ENCODE data around the gene CCDC159.

CCDC159 gene

GRCh38 chr19:11397089-11397610 lies 50.8 kb downstream of the CCDC159 start:
- no peak for DNase-seq

- DNase-seq: no peak
These were observed 53.3 kb downstream of the CCDC159 start for GRCh38 chr19:11399667-11400066.

GRCh38 chr19:11400798-11401197 lies 54.5 kb downstream of the CCDC159 start:
- no peak for DNase-seq

GRCh38 chr19:11401808-11402543 lies 55.7 kb downstream of the CCDC159 start:
- DNase-seq: no peak
